PFSK-1 (cell line): Measurements from ENCODE around the gene SPNS3.

Experiments
- FOXP2 ChIP-seq: optimal IDR thresholded peaks from 2 replicates; pipeline ENCODE3; 2011; ENCODE audit warnings: borderline replicate concordance, control low read depth, inconsistent platforms; ENCODE audit not compliant: insufficient read depth; ENCODE audit errors: extremely low read length, extremely low read depth
- POLR2AphosphoS5 ChIP-seq: IDR thresholded peaks from 2 replicates; pipeline ENCODE4 v1.6.1; 2012; ENCODE audit warnings: low read depth, mild to moderate bottlenecking, control low read depth, low read length, moderate library complexity
- SIN3A ChIP-seq: IDR thresholded peaks from 2 replicates; pipeline ENCODE4 v1.6.1; 2012; ENCODE audit warnings: mild to moderate bottlenecking, low read length, moderate library complexity, borderline replicate concordance; ENCODE audit not compliant: insufficient read depth
- TAF1 ChIP-seq: IDR thresholded peaks from 2 replicates; pipeline ENCODE4 v1.6.1; 2012; ENCODE audit warnings: low read length, control low read depth, borderline replicate concordance; ENCODE audit not compliant: insufficient read depth
- TF ChIP-seq, protein P1 (sequence below), 2 experiments: IDR thresholded peaks; 2 replicates each; pipeline versions ENCODE4 v1.6.1 to v1.8.0; 2011 to 2012; ENCODE audit warnings: low read depth in 2 of 2, low read length in 2 of 2, control low read depth in 1 of 2, inconsistent platforms in 1 of 2, mild to moderate bottlenecking in 1 of 2, moderate library complexity in 1 of 2; ENCODE audit not compliant: insufficient read depth in 1 of 2

SPNS3 gene

DNA sequence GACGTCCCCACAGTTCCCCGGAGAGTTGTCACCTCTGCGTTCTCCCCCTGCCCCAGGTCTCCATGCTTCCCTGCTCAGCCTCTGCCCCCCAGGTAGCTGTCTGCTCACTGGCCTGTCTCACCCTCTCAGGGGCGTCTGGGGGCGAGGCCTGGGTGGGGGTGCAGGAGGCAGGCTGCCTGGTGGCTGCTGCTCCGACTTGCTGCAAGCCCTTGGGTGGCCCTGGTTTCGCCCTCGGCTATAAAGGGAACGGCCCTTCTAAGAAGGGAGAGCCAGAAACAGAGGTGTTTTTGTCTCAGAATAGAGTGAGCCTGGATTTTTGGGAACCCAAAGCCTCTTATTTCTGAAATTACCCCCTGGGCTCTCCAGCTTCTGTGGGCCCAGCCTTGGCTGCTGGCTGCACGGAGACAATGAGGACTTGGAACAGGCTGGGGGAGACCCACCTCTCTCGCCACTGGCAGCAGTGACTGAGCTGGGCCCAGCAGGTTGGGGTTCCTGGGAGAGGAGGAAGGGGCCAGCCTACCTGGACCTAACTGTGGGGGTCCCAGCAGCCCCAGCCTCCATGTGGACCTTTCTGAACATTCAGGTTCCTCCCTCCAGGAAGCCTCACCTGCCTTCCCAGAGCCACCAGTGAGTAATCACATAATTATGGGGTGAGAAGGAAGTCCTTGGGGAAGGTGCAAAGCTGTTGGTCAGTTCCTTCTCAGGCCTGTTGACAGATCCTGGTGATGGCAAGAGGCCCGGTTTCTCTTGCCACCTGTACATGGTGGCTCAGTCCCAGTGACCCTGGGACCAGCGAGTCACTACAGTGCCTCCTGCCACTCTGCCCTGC, 49.5 kb downstream of the SPNS3 start:
- no peak for TF ChIP-seq TAF1
- no peak for TF ChIP-seq POLR2AphosphoS5
- no peak for TF ChIP-seq FOXP2
- TF ChIP-seq, protein P1, sequence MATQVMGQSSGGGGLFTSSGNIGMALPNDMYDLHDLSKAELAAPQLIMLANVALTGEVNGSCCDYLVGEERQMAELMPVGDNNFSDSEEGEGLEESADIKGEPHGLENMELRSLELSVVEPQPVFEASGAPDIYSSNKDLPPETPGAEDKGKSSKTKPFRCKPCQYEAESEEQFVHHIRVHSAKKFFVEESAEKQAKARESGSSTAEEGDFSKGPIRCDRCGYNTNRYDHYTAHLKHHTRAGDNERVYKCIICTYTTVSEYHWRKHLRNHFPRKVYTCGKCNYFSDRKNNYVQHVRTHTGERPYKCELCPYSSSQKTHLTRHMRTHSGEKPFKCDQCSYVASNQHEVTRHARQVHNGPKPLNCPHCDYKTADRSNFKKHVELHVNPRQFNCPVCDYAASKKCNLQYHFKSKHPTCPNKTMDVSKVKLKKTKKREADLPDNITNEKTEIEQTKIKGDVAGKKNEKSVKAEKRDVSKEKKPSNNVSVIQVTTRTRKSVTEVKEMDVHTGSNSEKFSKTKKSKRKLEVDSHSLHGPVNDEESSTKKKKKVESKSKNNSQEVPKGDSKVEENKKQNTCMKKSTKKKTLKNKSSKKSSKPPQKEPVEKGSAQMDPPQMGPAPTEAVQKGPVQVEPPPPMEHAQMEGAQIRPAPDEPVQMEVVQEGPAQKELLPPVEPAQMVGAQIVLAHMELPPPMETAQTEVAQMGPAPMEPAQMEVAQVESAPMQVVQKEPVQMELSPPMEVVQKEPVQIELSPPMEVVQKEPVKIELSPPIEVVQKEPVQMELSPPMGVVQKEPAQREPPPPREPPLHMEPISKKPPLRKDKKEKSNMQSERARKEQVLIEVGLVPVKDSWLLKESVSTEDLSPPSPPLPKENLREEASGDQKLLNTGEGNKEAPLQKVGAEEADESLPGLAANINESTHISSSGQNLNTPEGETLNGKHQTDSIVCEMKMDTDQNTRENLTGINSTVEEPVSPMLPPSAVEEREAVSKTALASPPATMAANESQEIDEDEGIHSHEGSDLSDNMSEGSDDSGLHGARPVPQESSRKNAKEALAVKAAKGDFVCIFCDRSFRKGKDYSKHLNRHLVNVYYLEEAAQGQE (IDR thresholded peaks at IDR 0.05; ENCODE audit: insufficient read depth in 1 of 2, low read depth in 2 of 2, low read length in 2 of 2): no peak
- no peak for TF ChIP-seq SIN3A

DNA sequence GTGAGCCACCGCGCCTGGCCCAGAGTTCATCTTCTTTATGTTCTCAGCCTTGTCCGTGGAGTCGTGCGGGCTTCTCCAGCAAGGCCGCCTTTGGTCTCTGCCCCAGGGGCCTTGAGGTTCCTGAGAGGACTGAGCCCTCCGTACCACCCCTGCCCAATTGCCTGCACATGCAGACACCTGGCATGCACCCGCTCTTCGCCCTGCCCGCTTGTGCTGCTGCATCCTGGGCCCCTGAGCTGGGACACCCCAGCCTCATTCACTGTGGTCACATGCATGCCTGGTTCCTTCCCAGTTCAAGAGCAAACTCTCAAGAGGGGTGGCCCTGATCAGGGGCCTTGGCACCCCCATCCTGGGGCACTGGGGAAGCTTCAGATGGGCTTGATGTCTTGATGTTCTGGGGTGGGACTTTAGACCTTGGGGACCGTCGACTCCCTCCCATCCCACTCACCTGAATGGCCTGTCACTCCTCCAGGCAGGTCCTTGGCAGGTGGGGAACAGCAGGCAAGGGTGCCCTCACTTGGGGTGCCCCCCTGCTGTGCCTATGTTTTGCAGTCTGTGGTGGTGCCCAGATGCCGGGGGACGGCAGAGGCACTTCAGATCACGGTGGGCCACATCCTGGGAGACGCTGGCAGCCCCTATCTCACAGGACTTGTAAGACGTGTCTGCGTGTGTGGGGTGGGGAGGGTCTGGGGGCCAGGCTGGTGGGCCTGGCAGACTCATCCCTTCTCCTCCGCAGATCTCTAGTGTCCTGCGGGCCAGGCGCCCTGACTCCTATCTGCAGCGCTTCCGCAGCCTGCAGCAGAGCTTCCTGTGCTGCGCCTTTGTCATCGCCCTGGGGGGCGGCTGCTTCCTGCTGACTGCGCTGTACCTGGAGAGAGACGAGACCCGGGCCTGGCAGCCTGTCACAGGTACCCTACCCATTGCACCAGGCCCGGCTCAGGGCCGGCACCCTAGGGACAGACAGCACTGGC, 52.2 kb downstream of the SPNS3 start:
- TF ChIP-seq TAF1 (no peak), SIN3A (no peak), FOXP2 (no peak), POLR2AphosphoS5 (no peak)
- TF ChIP-seq, protein P1 (IDR thresholded peaks at IDR 0.05; ENCODE audit: insufficient read depth in 1 of 2, low read depth in 2 of 2, low read length in 2 of 2): no peak

DNA sequence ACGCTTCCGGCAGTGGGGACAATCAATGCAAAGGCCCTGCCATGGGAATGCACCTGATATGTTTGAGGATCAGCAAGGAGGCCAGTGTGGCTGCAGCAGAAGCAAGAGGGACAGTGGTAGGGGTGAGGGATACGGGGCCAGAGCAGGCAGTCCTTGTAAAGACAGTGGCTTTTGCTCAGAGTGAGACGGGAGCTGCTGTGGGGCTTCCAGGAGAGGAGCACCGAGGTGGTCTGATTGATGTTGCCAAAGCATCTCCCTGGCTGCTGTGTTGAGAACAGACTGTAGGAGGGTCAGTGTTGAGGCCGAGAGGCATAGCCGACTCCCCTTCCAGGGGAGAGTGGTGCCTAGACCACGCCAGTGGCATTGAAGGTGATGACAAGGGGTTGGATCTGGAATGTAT, 53.6 kb downstream of the SPNS3 start:
- TF ChIP-seq TAF1: no peak
- no peak for TF ChIP-seq POLR2AphosphoS5
- TF ChIP-seq SIN3A: no peak
- TF ChIP-seq, protein P1 (IDR thresholded peaks at IDR 0.05; ENCODE audit: insufficient read depth in 1 of 2, low read depth in 2 of 2, low read length in 2 of 2): no peak
- no peak for TF ChIP-seq FOXP2

DNA sequence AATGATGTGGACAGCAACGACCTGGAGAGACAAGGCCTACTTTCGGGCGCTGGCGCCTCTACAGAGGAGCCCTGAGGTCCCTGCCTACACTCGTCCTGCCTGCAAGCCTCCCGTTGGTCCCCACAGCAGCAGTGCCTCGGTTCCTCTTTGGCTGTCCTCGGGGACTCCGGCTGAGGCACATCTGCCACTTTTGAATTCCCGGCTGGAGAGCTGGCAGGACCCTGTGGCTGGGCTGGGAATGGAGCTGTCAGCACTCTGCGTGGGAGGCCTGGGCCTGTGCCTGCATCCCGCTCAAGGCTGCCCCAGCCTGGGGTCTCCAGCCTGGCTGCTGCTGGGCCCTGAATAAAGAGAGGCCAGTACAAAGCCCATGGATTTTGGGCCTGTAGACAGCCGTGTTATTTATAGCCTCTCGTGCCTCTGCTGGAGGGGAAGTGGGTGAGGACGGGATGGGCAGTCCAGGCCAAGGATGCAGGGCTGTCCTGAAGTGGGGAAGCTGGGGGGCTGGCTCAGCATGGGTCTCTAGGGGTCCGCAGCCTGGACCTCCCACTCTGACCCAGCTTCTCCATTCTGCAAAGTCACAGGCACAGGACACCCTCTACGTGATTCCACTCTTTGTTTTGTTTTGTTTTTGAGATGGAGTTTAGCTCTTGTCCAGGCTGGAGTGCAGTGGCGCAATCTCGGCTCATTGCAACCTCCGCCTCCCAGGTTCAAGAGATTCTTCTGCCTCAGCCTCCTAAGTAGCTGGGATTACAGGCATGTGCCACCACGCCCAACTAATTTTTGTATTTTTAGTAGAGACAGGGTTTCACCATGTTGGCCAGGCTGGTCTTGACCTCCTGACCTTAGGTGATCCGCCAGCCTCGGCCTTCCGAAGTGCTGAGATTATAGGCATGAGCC, 54.3 kb downstream of the SPNS3 start:
- TF ChIP-seq, protein P1 (IDR thresholded peaks at IDR 0.05; ENCODE audit: insufficient read depth in 1 of 2, low read depth in 2 of 2, low read length in 2 of 2): no peak
- no peak for TF ChIP-seq TAF1
